ENCODE measurements around the gene TUBB4A. TPM values are rescaled to one million over a fixed set of nuclear protein-coding genes. Genes with fewer than 3 reads are reported as not detected.

The TUBB4A gene
- total and polyA plus RNA-seq, 8 donors = 0.76 to 3.9 (median 0.89) TPM; not detected in 3

DNA sequence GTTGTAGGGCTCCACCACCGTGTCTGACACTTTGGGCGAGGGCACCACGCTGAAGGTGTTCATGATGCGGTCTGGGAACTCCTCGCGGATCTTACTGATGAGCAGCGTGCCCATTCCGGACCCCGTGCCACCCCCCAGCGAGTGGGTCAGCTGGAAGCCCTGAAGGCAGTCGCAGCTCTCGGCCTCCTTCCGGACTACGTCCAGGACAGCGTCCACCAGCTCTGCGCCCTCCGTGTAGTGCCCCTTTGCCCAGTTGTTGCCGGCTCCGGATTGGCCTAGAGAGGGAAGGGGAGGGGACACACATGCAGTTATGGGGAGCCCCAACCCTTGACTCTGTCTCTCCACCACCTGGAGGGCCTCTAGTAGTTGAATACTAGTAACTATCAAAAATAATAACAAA, 6.2 kb downstream of the TUBB4A start:
- intact Hi-C loops (cut with DNase I; ENCODE audit: low total_unique reads) = no loop called here
- TF ChIP-seq EP300 (IDR thresholded peaks at IDR 0.05) (no peak), CTCF (IDR thresholded peaks at IDR 0.05) (no peak), POLR2AphosphoS5 (IDR thresholded peaks at IDR 0.05) (no peak), POLR2A (IDR thresholded peaks at IDR 0.05) (no peak)

DNA sequence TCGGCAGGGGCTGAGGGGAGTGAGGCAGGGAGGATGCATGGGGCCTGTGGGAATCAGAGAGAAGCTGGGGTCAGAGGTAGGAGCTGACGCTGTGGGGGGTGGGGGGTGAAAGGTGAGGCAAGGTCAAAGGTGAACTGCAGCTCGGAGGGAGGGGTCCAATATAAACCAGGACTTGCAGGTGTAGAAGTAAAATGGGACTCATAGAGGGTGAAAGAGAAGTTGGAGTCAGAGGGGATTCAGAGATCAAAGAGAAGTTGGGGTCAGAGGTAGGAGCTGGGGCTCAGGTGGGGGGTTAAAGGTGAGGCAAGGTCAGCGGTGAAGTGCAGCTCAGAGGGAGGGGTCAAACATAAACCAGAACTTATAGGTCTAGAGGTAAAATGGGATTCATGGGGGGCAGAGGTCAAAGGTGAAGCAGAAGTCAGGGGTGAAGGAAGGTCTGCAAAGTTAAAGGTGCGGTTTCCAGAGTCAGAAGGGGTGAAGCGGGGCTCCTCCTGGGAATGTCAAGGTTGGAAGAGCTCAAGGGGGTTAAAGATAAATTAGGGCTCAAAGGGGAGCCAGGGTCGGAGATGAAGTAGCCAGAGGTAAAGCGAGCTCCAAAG, 7.6 kb downstream of the TUBB4A start:
- Histone ChIP-seq H3K27me3 (peaks cover 0 to 16% (median 0%) of the 10 kb centered on the region in 3 donors), H3K9me3 (peaks cover 0 to 12% (median 9%) of the 10 kb centered on the region in 4 donors), H3K4me1 (no peaks in the 10 kb centered on the region), H3K27ac (no peak overlapping the region), H3K4me3 (no peak overlapping the region), H3K36me3 (no peaks in the 10 kb centered on the region)
- WGBS, 5 donors = 73 to 78% (median 75%) methylated on average over 8 of the region's 8 CpGs
- DNase-seq = no peak
- intact Hi-C loops (cut with DNase I; ENCODE audit: low total_unique reads) = no loop called here
- TF ChIP-seq CTCF (IDR thresholded peaks at IDR 0.05) (no peak), EP300 (IDR thresholded peaks at IDR 0.05) (no peak)

More for the DNA sequence above, 6.2 kb downstream of the TUBB4A start:
- no peak overlapping the region for H3K4me3 ChIP-seq
- H3K36me3 ChIP-seq = no peaks in the 10 kb centered on the region
- WGBS, 5 donors = 89 to 97% (median 96%) methylated on average over 16 to 19 of the region's 19 CpGs
- peaks cover 0 to 29% (median 3%) of the 10 kb centered on the region in 3 donors for H3K27me3 ChIP-seq
- DNase-seq = no peak
- no peaks in the 10 kb centered on the region for H3K4me1 ChIP-seq
- H3K9me3 ChIP-seq = peaks cover 0 to 12% (median 9%) of the 10 kb centered on the region in 4 donors
- H3K27ac ChIP-seq = no peak overlapping the region

DNA sequence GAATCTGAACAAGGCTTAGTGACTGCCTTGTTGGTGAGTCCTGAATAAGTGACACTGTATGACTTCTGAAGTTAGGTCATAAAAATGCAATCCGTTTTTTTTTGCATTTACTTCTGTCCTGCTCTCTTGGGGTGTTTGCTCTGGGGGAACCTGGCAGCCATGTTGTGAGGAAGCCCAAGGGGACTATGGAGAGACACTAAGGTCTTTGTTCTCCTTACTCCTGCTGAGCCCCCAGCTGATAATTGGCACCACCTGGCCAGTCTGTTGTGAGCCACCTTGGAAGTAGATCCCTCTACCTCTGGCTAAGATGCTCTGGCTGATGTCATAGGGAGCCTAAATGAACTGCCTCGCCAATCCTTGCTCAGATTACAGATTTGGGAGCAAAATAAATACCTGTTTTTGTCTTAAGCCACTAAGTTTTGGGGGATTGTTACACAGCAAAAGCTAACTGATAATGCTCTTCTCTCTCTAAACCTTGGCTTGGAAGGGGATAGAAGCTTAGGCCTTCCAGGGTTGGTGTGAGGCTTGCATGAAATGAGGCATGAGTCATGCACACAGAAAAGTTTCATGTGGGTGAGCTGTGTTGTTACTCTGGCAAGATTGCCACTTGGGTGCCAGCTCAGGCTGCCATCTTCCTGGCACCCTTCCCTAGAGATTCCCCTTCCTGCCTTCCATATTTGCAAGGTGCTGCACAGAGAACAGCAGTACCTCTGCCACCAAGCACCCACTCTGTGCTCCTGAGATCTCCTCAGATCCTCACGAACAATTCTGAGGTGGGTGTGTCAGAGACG, 10.1 kb downstream of the TUBB4A start:
- WGBS, 5 donors = 81 to 89% (median 82%) methylated on average over 4 of the region's 4 CpGs
- H3K36me3 ChIP-seq = no peaks in the 10 kb centered on the region
- peaks cover 0 to 12% (median 9%) of the 10 kb centered on the region in 4 donors for H3K9me3 ChIP-seq
- H3K27me3 ChIP-seq = peaks cover 0 to 8% (median 0%) of the 10 kb centered on the region in 3 donors
- intact Hi-C loops (cut with DNase I; ENCODE audit: low total_unique reads) = no loop called here
- DNase-seq = no peak
- H3K27ac ChIP-seq = no peak overlapping the region
- TF ChIP-seq POLR2A (IDR thresholded peaks at IDR 0.05) (no peak), CTCF (IDR thresholded peaks at IDR 0.05) (no peak), EP300 (IDR thresholded peaks at IDR 0.05) (no peak), POLR2AphosphoS5 (IDR thresholded peaks at IDR 0.05) (no peak)
- H3K4me3 ChIP-seq = no peak overlapping the region
- H3K4me1 ChIP-seq = no peaks in the 10 kb centered on the region

- no peaks in the 10 kb centered on the region for H3K4me1 ChIP-seq
- no peak overlapping the region for H3K4me3 ChIP-seq
- no peak overlapping the region for H3K27ac ChIP-seq
- TF ChIP-seq POLR2A (IDR thresholded peaks at IDR 0.05) = no peak
- no peak for TF ChIP-seq POLR2AphosphoS5 (IDR thresholded peaks at IDR 0.05)
- no peak for TF ChIP-seq EP300 (IDR thresholded peaks at IDR 0.05)
- TF ChIP-seq CTCF (IDR thresholded peaks at IDR 0.05) = no peak
- DNase-seq = no peak
- H3K36me3 ChIP-seq = no peaks in the 10 kb centered on the region
- intact Hi-C loops (cut with DNase I; ENCODE audit: low total_unique reads) = no loop called here
- H3K27me3 ChIP-seq = peaks cover 0 to 8% (median 0%) of the 10 kb centered on the region in 3 donors
- 59 to 73% (median 64%) methylated on average over 2 of the region's 2 CpGs for WGBS, 5 donors
- H3K9me3 ChIP-seq = peaks cover 0 to 12% (median 9%) of the 10 kb centered on the region in 4 donors
Measured at GRCh38 chr19:6490134-6490533, 12.0 kb downstream of the TUBB4A start.
